ENCODE results near the gene SRSF6. TPM values are rescaled to one million over a fixed set of nuclear protein-coding genes. Genes with fewer than 3 reads are reported as not detected.
A peak's percentile ranks its signal among the peaks of the same experiment; 100 is the strongest.
"Not testable (repeated sequence)": the region's sequence is repeated elsewhere in the genome, so short reads cannot be mapped to it uniquely, and the experiment has no call there.

The SRSF6 gene
- total RNA-seq, 1 donor from 2014 or later: 34.5 TPM

DNA sequence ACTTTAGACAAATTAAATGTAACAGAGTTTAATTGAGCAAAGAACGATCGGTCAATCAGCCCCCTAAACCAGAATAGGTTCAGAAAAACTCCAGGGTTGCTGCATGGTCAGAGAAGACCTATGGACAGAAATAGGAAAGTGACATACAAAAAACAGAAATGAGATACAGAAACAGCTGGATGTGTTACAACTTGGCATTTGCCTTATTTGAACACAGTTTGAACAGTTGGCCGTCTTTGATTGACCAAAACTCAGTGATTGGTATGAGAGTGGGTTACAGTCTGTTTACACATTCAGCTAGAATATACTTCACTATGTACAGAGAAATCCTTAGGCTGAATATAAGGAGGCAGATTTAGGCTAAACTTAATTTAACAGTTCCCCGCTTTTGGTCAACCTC, 19.9 kb downstream of the SRSF6 start:
- no peak overlapping the region for H3K4me3 ChIP-seq (ENCODE audit: low read depth, low read length)
- no peak for DNase-seq (ENCODE audit: low read depth)
- no peaks in the 10 kb centered on the region for H3K27me3 ChIP-seq (ENCODE audit: control insufficient read depth, insufficient read depth, low read length)
- TF ChIP-seq, protein P1, sequence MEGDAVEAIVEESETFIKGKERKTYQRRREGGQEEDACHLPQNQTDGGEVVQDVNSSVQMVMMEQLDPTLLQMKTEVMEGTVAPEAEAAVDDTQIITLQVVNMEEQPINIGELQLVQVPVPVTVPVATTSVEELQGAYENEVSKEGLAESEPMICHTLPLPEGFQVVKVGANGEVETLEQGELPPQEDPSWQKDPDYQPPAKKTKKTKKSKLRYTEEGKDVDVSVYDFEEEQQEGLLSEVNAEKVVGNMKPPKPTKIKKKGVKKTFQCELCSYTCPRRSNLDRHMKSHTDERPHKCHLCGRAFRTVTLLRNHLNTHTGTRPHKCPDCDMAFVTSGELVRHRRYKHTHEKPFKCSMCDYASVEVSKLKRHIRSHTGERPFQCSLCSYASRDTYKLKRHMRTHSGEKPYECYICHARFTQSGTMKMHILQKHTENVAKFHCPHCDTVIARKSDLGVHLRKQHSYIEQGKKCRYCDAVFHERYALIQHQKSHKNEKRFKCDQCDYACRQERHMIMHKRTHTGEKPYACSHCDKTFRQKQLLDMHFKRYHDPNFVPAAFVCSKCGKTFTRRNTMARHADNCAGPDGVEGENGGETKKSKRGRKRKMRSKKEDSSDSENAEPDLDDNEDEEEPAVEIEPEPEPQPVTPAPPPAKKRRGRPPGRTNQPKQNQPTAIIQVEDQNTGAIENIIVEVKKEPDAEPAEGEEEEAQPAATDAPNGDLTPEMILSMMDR (IDR thresholded peaks at IDR 0.05; ENCODE audit: insufficient read depth, low read length, severe bottlenecking): no peak
- H3K36me3 ChIP-seq (ENCODE audit: control insufficient read depth, insufficient read depth, low read length): no peaks in the 10 kb centered on the region
- no peak for FAIRE-seq

DNA sequence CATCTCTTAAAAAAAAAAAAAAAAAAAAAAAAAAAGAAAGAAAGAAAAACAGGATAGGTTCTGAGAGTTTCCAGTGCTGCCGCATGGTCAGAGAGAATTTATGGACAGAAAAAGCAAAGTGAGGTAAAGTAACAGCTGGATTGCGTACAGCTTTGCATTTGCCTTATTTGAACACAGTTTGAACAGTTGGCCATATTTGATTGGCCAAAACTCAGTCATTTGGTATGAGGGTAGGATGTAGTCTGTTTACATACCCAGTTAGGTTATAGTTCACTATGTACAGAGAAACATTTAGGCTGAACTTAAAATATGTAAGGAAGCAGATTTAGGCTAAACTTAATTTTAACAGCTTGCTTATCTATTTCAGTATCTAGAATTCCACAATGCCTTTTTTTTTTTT, 32.3 kb downstream of the SRSF6 start:
- no peaks in the 10 kb centered on the region for H3K36me3 ChIP-seq (ENCODE audit: control insufficient read depth, insufficient read depth, low read length)
- no peak overlapping the region for H3K4me3 ChIP-seq (ENCODE audit: low read depth, low read length)
- FAIRE-seq: no peak
- TF ChIP-seq, protein P1 (IDR thresholded peaks at IDR 0.05; ENCODE audit: insufficient read depth, low read length, severe bottlenecking): no peak
- H3K27me3 ChIP-seq (ENCODE audit: control insufficient read depth, insufficient read depth, low read length): no peaks in the 10 kb centered on the region
- no peak for DNase-seq (ENCODE audit: low read depth)

- peak; percentile 60 for FAIRE-seq
- peak; percentile 98 for DNase-seq (ENCODE audit: low read depth)
- H3K36me3 ChIP-seq (ENCODE audit: control insufficient read depth, insufficient read depth, low read length): no peaks in the 10 kb centered on the region
- TF ChIP-seq, protein P1 (IDR thresholded peaks at IDR 0.05; ENCODE audit: insufficient read depth, low read length, severe bottlenecking): no peak
- H3K4me3 ChIP-seq (ENCODE audit: low read depth, low read length): no peak overlapping the region
- no peaks in the 10 kb centered on the region for H3K27me3 ChIP-seq (ENCODE audit: control insufficient read depth, insufficient read depth, low read length)
Observed at GRCh38 chr20:43492101-43492500, 34.4 kb downstream of the SRSF6 start.

DNA sequence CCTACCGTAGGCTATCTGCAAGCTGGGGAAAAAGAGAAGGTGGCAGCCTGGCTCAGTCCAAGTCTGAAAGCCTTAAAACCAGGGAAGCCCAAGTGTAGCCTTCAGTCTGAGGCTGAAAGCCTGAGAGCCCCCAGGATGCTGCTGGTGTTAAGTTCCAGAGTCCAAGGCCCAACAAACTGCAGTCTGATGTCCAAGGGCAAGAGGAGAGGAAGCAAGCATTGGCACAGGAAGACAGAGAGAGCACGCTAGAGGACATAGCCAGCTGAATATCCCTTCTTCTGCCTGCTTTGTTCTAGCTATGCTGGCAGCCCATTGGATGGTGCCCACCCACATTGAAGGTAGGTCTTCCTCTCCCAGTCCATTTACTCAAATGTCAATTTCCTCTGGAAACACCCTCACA, 37.7 kb downstream of the SRSF6 start:
- H3K4me3 ChIP-seq (ENCODE audit: low read depth, low read length): no peak overlapping the region
- H3K36me3 ChIP-seq (ENCODE audit: control insufficient read depth, insufficient read depth, low read length): no peaks in the 10 kb centered on the region
- TF ChIP-seq, protein P1 (IDR thresholded peaks at IDR 0.05; ENCODE audit: insufficient read depth, low read length, severe bottlenecking): no peak
- no peaks in the 10 kb centered on the region for H3K27me3 ChIP-seq (ENCODE audit: control insufficient read depth, insufficient read depth, low read length)
- FAIRE-seq: no peak
- no peak for DNase-seq (ENCODE audit: low read depth)

GRCh38 chr20:43502021-43502420, 44.3 kb downstream of the SRSF6 start:
- H3K4me3 ChIP-seq (ENCODE audit: low read depth, low read length); DNase-seq (ENCODE audit: low read depth); H3K27me3 ChIP-seq (ENCODE audit: control insufficient read depth, insufficient read depth, low read length); FAIRE-seq; H3K36me3 ChIP-seq (ENCODE audit: control insufficient read depth, insufficient read depth, low read length): not testable (repeated sequence)

- Histone ChIP-seq H3K36me3 (ENCODE audit: control insufficient read depth, insufficient read depth, low read length) (no peaks in the 10 kb centered on the region), H3K27me3 (ENCODE audit: control insufficient read depth, insufficient read depth, low read length) (peaks cover 6% of the 10 kb centered on the region), H3K4me3 (ENCODE audit: low read depth, low read length) (no peak overlapping the region)
- FAIRE-seq (no peak), DNase-seq (ENCODE audit: low read depth) (no peak)
- TF ChIP-seq, protein P1 (IDR thresholded peaks at IDR 0.05; ENCODE audit: insufficient read depth, low read length, severe bottlenecking): no peak
Observed at GRCh38 chr20:43506238-43506637, 48.5 kb downstream of the SRSF6 start.
